NCI-H146 treated with DMSO at 0.1 percent for 48 hours (cell line): ENCODE results near the gene CMYA5.
"Not testable (repeated sequence)": the region's sequence is repeated elsewhere in the genome, so short reads cannot be mapped to it uniquely, and the experiment has no call there.

Source experiments
- DNase-seq: peaks from one replicate; lab custom pipeline; 2025; ENCODE audit not compliant: unreplicated experiment; lab: John Stamatoyannopoulos, UW

The CMYA5 gene

DNA sequence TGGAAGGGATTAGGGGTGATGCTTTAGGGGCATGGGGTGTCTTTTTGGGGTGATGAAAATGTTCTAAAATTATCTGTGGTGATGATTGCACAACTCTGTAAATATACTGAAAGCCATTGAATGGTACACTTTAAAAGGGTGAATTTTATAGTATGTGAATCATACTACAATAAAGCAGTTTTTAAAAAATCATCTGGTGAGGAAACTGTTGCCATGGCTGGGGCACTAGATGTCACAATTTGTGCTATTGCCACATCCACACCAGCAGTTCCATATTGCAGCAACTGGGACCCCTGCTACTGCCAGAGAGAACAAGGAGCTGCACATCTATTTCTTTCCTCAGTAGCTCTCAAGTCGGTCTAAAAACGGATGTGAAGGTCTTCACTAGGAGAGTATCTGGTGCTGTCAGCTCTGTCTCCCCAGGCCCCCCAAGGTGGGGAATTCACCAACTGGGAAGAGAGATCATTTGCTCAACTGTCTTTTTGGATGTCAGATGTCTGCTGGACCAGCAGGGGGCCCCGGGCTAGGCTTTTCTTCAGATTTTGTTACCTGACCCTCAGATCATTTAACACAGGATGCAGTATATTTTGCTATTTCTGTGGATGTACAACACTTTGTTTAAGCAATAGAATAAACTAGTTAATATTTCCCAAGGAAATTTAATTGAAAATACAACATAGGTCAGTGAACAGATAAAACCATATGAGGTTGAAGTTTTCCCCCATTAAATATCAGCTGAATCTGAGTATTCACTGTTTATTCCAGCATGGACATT lies 13.2 kb downstream of the CMYA5 start:
- no peak for DNase-seq

DNA sequence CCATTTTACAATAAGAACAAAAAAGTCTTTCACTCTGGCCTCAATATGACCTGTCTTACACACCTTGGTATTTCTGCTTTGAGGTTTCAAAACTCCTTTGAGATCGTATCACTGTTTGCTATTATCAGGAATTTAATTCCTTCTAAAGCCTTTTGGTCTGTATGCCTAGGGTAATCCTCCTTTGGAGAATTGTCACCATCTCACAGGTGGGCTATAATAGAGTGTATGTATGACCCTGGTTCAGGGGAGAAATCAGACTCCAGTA lies 13.7 kb downstream of the CMYA5 start:
- DNase-seq: no peak

DNA sequence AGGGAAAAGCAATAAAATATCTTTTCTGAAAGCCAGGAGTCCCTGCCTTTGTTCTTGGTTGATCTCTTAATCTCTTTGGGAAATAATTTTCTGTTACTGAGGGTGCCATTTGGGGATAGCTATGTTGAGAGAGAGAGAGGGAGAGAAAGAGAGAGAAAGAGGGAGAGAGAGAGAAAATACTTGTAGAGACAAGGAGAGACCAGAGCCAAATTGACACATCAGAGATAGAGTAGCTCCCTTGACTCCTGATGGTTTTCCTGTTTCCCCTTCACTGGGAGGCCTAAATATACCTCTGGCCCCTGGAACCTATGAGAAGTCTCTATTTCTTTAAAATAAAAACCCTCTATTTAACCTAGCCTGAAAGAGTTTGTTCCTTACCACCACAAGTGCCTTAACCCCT lies 14.9 kb downstream of the CMYA5 start:
- no peak for DNase-seq

GRCh38 chr5:79705632-79706031 lies 16.0 kb downstream of the CMYA5 start:
- no peak for DNase-seq

DNA sequence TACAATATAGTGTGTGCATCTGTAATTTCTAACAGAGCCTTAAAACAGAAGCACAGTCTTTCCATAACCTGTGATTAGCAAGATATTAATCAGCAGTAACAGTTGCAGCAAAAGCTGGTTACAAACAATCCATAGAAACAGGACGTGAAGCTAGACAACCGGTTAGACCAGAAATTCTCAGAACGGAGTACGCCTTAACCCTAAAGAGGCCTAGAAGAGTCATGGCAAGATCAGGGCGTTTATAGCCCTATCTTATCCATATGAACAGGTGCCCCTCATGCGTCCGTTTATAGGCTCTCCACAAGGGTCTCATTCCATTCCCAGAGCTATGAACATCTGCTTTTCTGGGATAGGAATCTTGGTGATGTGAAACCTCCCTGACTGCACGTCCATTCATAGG lies 16.7 kb downstream of the CMYA5 start:
- DNase-seq: not testable (repeated sequence)

GRCh38 chr5:79707535-79707934 lies 17.9 kb downstream of the CMYA5 start:
- no peak for DNase-seq

- DNase-seq: no peak
Observed at GRCh38 chr5:79712741-79713140, 23.1 kb downstream of the CMYA5 start.

DNA sequence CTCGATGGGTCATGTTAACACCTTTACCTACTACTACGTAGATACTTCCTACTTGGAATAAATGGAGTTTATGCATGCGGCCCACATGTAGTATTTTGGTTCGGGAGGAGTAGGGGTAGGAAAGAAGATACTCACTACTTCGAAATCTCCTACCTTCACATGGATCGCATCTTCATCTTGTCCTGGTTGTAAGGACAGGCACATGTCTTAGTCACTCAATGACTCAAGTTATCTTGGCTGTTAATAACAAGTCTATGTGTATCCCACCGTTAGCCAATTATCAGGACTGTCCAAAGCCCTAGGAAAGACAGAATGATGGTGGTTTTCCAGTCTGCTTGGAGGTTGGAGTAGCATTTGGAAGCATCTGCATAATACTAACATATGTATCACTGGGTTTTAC lies 24.1 kb downstream of the CMYA5 start:
- DNase-seq: no peak

GRCh38 chr5:79716839-79717238 lies 27.2 kb downstream of the CMYA5 start:
- no peak for DNase-seq

- DNase-seq: no peak
Observed at GRCh38 chr5:79720096-79720495, 30.5 kb downstream of the CMYA5 start.

DNA sequence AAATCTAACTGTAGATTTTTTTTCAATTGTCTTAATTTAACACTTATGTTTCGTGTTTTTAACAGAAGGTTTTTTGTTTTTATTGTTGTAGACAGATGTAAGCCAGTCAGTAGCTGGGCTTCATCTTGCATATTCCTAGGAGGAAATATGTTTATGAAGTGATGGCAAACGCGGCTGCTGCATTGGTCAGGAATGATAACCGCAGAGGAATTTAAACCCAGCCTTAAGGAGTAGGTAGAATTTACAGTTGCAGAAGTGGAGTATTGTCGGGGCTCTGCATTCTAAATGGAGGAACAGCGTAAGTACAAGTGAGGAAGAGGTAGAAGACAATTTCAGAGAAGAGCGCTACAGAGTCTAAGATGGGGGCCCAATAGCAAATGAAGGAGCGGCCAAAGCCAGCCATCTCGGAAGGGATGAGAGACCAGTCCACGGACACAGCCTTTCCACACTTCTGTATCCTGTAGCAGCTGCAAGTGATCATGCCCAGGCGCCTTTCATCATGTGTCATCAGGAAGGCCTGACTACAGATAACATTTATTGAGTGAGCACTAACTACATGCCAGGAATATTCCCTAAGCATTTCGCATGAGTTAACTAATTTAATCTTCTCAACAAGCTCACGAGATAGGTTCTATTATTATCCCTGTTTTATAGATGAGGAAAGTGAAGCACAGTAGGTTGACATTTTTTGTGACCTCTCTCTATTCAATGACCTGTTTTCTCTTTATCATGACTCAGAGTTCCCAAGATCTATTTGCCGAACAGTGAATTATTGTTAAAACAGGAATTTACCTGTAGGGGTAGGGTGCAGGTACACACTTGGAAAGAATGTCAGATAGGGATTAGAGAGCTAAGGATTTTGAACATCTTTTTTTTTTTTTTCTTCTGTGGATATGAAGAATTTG lies 38.1 kb downstream of the CMYA5 start:
- no peak for DNase-seq

DNA sequence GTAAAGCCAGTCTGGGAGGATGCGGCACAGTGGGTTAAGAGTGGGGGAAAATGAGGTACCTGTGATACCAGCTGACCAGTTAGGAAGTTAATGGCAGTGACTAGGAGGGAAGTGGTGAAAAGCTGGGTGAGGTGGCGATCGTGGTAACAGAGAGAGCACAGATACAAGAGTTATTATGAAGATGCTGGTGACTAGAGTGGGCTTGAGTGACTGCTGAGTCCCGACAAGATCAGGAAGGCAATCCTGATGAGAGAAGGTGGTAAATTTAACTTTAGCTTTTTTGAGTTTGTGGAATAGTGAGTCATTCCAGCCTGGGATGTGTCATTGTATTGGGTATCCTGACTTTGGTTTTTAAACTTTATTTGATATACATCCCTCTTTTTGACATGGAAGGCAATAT lies 38.8 kb downstream of the CMYA5 start:
- no peak for DNase-seq

DNA sequence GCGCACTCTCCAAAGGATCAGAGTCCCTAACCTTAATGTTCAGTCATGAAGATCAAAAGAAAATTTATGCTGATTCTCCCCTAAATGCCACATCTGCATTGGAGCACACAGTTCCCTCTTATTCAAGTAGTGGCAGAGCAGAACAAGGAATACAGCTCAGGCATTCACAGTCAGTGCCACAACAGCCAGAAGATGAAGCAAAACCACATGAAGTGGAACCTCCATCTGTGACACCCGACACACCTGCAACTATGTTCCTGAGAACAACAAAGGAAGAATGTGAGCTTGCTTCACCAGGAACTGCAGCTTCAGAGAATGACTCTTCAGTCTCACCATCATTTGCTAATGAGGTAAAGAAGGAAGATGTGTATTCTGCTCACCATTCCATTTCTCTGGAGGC lies 40.0 kb downstream of the CMYA5 start:
- no peak for DNase-seq

GRCh38 chr5:79730564-79730963 lies 40.9 kb downstream of the CMYA5 start:
- no peak for DNase-seq

DNA sequence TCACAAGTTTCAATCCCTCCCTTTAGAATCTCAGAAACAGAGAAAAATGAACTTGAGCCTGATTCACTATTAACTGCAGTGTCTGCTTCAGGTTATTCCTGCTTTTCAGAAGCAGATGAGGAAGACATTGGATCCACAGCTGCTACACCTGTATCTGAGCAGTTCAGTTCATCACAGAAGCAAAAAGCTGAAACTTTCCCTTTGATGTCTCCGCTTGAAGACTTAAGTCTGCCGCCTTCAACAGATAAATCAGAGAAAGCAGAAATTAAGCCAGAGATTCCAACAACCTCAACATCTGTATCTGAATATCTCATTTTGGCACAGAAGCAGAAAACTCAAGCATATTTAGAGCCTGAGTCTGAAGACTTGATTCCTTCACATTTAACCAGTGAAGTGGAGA lies 42.1 kb downstream of the CMYA5 start:
- DNase-seq: no peak

DNA sequence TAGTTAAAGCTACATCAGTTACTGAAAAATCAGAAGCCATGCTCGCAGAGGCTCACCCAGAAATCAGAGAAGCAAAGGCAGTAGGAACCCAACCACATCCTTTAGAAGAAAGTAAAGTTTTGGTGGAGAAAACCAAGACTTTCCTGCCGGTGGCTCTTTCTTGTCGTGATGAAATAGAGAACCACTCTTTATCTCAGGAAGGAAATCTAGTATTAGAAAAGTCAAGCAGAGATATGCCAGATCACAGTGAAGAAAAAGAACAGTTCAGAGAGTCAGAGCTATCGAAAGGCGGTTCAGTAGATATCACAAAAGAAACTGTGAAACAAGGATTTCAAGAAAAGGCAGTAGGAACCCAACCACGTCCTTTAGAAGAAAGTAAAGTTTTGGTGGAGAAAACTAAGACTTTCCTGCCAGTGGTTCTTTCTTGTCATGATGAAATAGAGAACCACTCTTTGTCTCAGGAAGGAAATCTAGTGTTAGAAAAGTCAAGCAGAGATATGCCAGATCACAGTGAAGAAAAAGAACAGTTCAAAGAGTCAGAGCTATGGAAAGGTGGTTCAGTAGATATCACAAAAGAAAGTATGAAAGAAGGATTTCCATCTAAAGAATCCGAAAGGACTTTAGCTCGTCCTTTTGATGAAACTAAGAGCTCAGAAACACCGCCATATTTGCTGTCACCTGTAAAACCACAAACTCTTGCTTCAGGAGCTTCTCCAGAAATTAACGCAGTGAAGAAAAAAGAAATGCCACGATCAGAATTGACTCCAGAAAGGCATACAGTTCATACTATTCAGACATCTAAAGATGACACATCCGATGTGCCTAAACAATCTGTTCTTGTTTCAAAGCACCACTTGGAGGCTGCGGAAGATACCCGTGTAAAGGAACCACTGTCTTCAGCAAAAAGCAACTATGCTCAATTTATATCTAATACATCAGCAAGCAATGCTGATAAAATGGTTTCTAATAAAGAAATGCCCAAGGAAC lies 47.2 kb downstream of the CMYA5 start:
- DNase-seq: no peak

DNA sequence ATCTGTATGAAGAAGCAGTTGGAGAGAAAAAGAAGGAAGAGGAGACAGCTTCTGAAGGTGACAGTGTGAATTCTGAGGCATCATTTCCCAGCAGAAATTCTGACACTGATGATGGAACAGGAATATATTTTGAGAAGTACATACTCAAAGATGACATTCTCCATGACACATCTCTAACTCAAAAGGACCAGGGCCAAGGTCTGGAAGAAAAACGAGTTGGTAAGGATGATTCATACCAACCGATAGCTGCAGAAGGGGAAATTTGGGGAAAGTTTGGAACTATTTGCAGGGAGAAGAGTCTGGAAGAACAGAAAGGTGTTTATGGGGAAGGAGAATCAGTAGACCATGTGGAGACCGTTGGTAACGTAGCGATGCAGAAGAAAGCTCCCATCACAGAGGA lies 48.7 kb downstream of the CMYA5 start:
- no peak for DNase-seq

GRCh38 chr5:79742549-79743136 lies 53.0 kb downstream of the CMYA5 start:
- no peak for DNase-seq

DNA sequence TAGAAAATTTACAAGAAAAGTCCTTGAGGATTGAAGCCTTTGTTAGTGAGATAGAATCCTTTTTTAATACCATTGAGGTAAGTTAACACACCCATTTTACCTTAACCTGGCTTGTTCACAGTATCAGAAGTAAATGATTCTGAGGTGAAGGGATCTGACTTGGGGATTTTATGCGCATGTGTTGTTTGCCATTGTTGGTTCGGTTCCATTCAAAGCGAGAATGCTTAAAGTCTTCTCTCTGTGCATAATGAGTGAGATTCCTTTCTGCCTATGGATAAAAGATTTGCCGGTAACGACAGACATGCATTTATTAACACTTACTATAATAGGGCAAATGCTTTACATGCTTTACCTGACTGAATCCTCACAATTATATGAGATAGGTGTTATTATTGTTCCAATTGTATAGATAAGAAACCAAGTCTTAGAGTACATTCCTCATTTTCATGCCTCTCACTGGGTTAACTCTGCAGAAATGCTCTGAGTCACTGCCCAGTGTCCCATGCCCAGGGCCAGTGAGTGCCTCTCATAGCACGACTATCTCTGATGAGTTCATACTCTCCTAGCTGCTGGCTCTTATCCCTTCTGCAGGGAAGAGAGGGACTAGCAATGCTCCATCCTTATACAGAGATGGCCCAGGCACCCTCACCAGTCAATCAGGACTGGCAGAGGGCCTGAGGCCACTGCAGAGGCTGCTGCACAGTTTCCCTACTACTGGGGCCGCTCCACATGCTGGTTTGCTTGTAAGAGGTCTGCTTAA lies 54.4 kb downstream of the CMYA5 start:
- no peak for DNase-seq

DNA sequence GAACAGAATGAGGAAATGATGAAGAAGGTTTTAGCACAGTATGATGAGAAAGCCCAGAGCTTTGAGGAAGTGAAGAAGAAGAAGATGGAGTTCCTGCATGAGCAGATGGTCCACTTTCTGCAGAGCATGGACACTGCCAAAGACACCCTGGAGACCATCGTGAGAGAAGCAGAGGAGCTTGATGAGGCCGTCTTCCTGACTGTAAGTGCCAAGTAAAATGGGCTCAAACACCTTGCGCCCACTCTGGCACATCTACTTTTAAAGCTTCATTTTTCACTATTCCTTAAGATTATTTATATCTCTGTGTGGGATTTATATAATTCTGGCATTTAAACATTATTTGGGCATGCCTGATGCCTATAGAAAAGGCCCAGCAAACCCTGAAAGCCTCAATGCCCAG lies 55.6 kb downstream of the CMYA5 start:
- no peak for DNase-seq
